GM21447 (cell line): Measurements from ENCODE around the gene REV3L.
"Not testable (repeated sequence)": the region's sequence is repeated elsewhere in the genome, so short reads cannot be mapped to it uniquely, and the experiment has no call there.

ENCODE experiments used
- ATAC-seq: cut with Tn5 transposase; IDR thresholded peaks from one replicate; pipeline ENCODE4 v1.9.1; 2021; ENCODE audit not compliant: unreplicated experiment

REV3L gene

DNA sequence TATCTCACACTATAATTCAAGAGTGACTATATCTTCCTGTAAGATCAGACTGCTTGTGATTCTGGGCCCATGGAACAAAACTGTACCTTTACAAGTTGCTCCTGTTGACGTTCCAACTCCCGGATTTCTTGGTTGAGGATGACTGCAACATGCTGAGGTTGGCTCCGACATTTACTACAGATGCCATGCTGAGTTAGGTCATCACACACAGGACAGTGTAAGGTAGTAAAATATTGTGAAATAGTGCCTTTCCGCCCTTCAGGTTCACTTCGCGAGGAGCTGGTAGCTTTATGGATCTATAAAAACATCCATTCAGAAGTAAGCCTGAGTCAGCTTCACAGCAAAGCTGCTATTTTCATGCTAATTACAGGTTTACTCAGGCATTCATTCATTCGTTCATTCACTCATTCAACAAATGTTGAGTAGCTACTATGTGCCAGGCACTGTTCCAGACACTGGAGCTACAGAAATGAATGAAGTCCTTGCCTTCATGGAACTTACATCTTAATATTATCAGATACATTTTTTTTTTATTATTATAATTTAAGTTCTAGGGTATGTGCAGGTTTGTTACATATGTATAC is 175.7 kb downstream of the REV3L start:
- no peak for ATAC-seq

DNA sequence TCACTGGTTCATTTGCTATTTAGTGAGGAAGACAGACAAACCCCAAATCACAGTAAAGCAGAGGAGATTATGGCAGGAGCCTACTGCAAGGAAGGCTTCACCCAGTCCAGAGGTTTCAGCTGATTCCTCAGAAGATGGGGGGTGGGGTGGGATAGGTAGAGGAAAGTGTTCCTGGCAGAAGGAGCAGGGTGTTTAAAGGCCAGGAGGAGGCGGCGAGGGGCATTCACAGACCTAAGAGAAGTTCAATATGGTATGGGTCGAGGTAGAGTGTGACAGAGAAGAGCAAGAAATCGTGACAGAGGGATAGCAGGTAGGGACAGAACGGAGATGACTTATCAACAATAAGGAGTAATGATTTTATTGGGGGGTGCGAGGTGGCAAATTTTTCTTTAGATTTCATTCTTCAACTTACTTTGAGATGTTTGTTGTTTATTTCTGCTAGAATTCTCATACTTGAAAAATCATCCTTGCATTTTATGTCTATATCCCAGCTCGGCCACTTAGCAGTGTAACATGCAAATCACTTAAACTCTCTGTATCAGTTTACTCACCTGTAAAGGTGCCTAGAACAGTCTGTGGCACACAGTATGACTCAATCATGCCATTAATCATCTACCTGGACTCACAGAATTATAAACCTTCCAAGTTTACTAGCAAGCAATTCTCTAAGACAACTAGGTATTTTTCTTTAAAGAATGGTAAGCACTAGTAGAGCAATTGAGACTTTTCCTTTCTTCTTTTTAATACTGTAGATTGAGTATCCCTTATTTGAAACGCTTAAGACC is 176.7 kb downstream of the REV3L start:
- ATAC-seq: no peak

DNA sequence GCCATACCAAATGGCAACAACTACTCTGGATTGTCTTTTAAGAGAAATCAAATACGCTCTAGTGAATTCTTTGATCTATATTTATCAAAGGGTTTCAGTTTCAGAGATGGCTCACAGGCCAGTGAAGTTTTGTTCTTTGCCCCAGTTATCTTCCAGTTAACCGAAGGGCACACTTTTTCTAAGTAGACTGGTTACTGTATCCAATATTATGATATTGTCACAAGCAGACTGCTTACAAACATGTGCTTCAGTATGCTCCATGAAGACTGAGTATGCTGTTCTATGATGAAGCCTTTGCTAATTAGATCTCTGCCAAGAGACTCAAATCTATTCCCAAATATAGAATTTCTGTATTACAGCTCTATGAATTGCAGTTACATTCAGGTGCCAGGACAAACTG is 181.1 kb downstream of the REV3L start:
- ATAC-seq: peak; percentile 50

DNA sequence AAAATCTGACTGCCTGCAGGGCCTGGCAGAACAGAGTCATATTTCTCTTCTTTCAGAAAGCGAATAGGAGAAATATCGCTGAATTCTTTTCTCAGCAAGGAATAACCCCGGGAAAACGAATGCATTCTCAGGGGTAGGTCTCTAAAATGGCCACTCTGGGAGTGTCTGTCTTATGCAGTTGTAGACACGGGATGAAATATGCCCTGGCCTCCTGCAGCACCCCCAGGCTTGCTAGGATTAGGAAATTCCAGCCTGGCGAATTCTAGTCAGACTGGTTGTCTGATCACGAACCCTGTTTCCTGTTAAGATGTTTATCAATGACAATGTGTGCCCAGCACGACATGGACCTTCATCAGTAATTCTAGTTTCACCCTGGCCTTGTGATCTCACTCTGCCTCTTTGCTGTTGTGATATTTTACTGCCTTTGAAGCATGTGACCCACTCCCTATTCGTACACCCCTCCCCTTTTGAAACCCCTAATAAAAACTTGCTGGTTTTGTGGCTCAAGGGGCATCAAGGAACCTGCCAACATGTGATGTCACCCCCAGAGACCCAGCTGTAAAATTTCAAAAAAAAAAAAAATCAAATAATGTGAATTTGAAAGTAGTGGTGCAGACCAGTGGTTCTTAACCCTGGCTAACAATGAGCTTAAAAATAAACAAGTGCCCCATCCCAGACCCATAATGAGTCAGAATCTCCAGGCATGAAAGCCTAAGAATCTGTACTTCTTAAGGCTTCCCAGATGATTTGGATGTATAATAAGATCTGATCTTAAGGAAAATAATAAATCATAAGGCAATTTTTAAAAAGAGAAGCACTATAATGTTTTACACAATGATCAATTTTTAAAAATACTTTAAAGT is 181.8 kb downstream of the REV3L start:
- ATAC-seq: not testable (repeated sequence)

DNA sequence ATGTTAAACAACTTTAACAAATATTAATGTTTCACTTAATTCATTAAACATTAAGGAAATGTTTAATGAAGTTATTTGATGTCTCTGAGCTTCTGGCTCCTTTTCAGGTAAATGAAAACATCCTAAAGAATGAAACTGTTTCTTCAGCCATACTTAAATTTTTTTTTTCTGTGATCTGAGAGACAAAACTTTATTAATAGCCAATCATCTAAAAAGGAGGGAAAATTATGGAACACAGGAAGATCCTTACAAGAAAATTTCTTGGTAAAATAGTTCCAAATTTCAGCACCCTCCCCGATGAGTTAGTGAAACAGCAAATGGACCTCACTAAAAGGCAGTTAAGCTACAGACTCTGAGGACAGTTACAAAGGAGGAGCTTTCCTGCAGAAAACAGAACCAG is 185.2 kb downstream of the REV3L start:
- ATAC-seq: no peak

DNA sequence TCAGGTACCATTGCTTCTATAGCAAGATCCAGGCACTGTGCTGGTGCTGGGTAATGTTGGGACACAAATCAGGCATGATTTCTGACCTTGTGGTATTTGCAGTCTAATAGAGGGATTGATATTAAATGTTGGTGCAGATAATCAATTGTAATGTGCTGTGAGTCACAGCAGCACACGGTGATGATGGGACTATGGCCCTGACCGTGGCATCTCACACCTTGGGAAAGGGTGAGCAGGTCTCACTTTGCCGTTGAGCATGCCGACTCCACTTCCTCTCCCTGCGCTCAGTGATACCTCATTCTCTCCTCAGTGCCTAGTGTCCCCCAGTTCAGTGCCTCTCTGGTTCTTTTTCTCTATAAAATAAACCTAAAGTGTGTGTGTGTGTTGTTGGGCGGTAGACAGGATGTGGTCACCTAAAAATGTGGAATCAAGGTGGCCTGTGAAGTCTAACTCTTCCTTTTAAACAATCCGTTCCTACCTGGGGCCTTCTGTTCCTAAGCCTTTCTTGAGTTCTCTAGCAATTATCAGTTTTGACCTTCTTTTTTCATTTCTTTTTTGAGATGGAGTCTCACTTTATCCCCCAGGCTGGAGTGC is 188.5 kb downstream of the REV3L start:
- ATAC-seq: no peak

DNA sequence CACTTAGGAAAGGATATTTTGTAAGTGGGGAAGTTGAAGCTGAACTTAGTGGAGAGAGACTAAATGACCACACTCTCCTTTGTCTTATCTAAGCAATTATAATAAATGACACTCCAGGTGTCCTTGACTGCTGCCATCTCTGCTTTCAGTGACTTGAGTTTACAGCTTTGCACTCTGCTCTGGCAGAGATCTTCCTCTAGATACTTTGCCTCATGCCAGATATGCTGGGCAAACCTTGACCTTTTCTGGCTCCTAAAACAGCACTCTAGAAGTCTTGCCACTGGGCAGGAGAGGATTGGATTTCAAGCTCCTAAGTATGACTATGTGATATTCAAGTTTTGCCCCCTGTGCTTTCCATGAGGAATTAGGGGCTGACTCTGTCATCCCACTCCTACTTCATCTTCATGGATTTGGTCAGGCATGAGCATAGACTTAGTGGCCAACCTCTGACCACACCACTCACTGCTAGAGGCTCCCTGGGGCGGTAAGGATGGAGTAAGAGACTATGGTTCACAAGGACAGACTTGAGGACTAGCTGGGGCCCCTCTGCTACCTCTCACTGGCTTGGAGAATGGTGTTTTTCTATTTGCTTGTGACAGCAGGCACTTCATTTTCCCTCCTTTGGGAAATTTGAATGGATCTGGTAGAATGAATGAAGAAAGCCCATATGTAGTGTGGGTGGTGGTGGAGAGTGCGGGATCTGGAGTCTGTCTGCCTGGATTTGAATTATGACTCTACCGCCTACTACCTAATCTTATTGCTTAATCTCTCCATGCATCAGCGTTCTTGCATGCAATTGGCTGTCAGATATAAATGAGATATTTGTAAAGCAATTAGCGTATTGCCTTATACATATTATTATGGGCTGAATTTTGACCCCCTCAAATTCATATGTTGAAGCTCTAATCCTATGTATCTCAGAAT is 191.4 kb downstream of the REV3L start:
- ATAC-seq: no peak

DNA sequence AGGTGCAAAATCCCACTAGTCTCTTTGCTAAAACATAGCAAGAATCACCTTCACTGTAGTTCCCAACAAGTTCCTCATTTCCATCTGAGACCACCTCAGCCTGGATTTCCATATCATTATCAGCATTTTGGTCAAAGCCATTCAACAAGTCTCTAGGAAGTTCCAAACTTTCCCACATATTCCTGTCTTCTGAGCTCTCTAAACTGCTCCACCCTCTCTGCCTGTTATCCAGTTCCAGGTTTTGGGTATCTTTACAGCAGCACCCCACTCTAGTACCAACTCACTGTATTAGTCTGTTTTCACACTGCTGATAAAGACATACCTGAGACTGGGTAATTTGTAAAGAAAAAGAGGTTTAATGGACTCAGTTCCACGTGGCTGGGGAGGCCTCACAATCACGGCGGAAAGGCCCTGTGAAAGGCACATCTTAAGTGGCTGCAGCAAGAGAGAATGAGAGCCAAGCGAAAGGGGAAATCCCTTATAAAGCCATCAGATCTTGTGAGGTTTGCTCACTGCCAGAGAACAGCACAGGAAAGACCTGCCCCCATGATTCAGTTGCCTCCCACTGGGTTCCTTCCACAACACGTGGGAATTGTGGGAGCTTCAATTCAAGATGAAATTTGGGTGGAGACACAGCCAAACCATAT is 192.2 kb downstream of the REV3L start:
- ATAC-seq: not testable (repeated sequence)

DNA sequence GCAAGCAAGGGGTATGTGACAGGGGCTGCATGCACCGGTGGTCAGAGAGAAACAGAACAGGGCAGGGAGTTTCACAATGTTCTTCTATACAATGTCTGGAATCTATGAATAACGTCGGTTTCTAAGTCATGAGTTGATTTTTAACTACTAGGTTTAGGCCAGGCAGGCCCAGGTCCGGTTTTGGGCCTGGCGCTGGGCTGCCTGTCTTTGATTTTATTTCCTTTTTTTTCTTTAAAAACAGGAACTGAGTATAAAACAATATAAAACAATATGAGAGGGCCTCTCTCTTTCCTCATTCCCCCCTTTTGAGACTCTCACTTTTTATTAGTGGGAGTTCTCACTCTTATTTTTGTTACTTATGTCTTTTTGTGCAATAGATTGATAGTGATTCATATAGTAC is 198.7 kb downstream of the REV3L start:
- ATAC-seq: not testable (repeated sequence)

DNA sequence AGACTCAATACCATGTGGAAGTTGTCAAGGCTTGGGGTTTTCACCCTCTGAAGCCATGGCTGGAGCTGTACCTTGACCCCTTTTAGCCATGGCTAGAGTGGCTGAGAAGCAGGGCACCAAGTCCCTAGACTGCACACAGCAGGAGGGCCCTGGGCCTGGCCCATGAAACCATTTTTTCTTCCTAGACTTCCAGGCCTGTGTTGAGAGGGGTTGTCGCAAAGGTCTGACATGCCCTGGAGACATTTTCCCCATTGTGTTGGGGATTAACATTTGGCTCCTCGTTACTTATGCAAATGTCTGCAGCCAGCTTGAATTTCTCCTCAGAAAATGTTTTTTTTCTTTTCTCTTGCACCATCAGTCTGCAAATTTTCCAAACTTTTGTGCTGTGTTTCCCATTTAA is 199.3 kb downstream of the REV3L start:
- no peak for ATAC-seq

DNA sequence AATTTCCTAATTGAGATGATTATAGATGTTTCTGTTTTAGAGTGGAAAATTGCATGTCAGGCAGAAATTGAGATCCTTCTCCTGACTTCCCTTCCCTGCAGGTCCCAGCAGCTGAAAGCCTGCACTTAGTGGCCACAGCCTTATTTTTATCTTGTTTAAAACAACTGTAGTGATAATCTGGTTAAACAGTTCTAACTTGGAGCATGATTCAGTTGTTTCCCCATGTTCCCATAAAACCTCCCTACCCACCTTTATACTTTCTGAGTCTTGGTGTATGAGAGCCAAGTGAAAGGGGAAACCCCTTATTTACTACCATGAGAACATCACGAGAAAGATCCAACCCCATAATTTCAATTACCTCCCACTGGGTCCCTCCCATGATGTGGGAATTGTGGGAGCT is 200.5 kb downstream of the REV3L start:
- ATAC-seq: no peak

DNA sequence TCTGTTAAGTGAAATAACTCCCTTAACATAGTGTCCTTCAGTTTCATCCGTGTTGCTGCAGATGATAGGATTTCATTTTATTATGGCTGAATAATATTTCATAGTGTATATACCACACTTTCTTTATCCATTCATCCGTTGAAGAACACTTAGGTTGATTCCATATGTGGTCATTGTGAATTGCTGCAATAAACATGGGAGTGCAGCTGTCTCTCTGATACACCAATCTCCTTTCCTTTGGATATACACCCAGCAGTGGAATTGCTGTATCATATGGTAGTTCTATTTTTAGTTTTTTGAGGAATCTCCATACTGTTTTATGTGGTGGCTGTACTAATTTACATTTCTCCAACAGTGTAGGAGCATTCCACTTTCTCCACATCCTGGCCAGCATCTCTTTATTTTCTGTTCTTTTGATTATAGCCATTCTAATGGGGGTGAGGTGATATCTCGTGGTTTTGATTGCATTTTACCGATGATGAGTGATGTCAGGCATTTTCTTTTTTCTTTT is 202.5 kb downstream of the REV3L start:
- ATAC-seq: no peak

DNA sequence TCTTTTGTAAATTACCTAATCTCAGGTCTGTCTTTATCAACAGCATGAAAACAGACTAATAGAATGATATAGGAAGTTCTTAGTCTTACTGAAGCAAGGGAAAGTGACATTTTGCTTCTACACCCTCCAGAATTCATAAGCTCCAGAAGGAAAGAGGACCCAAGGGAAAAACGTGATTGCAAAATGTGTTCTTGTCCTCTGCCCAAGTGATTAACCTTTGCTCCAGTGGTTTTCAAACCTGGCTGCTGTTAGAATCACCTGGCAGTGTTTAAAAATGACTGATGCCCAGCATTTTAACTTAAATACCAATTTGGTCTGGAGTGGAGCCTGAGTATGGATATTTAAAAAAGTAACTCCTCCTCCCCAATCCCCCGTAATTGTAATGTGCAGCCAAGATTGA is 204.3 kb downstream of the REV3L start:
- no peak for ATAC-seq

DNA sequence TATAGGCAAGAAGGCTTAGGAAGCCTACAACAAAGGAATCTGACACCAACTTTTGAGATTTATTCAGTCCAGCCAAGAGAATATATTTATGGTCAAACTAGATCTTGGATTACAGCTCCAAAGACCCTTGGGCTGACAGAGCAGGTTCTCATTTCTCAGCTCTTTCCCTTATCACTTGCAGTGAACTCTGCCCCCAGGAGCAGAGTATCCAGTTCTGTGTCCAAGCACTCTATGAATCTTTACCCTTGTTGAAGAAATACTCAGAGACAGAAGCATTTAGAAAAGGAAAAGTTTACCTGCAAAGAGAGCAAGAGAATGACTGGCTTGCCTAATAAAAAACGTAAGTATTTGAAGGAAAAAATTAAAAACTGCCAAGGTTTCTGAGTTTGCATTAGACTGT is 205.2 kb downstream of the REV3L start:
- ATAC-seq: no peak

DNA sequence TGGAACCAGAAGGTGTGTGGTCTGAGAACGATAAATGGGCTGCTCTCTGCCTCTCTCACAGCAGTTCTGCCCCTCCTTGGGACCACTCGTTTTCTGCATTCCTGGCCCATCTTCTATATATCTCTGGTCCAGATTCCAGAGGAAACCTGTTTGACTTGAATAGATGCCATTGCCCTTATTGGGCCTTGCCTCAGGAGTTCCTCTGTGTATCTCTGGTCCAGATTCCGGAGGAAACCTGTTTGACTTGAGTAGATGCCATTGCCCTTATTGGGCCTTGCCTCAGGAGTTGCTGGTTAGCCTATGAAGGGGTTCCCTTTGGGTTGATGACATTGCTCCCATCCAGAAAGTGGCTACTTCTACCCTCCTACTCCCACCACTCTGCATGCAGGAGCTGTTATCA is 206.3 kb downstream of the REV3L start:
- ATAC-seq: no peak

DNA sequence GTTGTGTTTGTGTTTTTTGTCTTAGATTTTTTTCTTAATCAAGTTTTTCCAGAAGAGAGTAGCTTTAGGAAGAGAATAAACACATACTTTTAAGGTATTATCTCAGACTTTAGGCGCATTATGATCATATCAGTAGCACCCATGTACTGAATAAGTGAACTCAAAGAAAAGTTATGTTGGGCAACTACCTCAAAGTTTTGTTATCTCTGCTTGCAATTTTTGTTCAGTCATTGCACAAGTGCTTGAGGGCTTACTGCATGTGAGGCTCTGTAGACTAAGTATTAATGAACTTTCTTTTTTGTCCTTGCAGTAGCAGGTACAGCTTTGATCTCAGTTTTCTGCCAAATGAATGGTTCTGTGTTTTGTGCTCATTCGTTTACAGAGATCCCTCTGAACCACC is 206.7 kb downstream of the REV3L start:
- ATAC-seq: no peak

DNA sequence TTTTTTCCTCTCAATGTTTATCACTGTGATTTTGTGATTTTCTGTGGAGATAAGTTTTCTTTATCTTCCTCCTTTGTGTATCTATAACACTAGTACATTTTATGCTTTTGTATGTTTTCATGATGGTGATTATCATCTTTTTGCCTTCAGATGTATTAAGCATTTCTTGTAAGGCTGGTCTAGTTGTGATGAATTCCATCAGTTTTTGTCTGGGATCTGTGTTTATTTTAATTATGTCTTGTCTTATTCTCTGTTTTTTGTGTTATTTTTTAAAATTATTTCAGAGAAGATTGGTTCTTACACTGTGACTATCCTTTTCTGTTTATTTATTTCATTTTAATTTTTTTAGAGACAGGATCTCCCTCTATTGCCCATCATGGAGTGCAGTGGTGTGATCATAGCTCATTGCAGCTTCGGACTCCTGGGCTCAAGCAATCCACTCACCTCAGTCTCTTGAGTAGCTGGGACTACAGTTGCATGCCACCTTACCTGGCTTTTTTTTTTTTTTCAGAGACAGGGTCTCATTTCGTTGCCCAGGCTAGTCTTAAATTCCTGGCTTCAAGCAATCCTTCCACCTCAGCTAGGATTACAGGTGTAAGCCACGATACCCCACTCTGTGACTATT is 208.3 kb downstream of the REV3L start:
- no peak for ATAC-seq

DNA sequence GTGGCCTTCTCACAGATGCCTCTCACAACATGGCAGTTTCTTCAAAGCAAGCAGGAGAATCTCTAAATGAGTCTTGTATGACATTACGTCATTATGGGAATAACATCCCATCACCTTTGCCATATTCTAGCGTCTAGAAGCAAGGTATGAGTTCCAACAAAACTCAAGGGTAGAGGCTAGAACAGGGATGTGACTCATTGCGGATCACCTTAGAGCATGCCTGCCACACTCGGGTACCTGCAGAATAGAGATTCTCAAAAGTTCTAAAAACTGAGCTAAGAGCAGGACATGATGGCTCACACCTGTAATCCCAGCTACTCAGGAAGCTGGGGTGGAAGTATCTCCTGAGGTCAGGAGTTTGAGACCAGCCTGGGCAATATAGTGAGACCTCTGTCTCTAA is 212.9 kb downstream of the REV3L start:
- no peak for ATAC-seq

DNA sequence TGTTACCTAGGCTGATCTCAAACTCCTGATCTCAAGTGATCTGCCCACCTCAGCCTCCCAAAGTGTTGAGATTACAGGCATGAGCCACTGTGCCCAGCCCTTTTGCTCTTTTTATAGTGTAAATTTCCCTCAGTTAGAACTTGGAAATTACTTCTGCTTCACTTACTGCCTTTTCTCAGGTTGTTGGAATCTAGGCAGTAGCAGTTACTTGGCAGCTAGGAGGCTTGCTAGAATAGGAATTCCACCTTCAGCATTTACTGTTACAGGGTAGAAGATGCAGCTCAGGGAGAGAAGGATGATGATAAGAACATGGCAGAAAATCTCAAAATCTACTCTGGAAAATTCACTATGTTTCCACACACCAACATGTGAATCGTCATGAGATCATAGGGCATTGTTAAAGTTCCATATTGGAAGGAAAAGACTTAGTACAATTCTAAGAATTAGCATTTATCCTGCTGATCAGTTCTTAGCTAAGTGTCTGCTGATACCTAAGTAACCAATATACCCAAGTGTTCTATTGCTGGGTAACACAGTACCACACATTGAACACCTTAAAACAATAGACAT is 213.5 kb downstream of the REV3L start:
- no peak for ATAC-seq
